Sigmoid colon (tissue), 4 donors: Measurements from ENCODE around the gene KIF1A.

Experiments used
- EP300 ChIP-seq, 4 donors: sonication (generic); formaldehyde crosslinking; IDR thresholded peaks; one replicate each; pipeline ENCODE4 v1.6.1; 2017; ENCODE audit warnings: antibody characterized with exemption in 4 of 4
- POLR2A ChIP-seq, 2 donors: fragments of 450-650 bp; IDR thresholded peaks; one replicate each; pipeline ENCODE4 v1.6.1; 2016; ENCODE audit warnings: antibody characterized with exemption in 2 of 2, mild to moderate bottlenecking in 2 of 2, moderate library complexity in 2 of 2
- POLR2AphosphoS5 ChIP-seq, 4 donors: sonication (generic); formaldehyde crosslinking; IDR thresholded peaks; one replicate each; pipeline ENCODE4 v1.6.1; 2017; ENCODE audit warnings: antibody characterized with exemption in 4 of 4
- TF ChIP-seq, protein P1 (sequence below), 4 experiments: fragments of 450-650 bp in 3 of 4; fragments of 200-600 bp in 1 of 4; IDR thresholded peaks; one replicate each; pipeline ENCODE4 v1.5.1; 2016 to 2019; ENCODE audit warnings: antibody characterized with exemption in 4 of 4, mild to moderate bottlenecking in 3 of 4, moderate library complexity in 2 of 4

DNA sequence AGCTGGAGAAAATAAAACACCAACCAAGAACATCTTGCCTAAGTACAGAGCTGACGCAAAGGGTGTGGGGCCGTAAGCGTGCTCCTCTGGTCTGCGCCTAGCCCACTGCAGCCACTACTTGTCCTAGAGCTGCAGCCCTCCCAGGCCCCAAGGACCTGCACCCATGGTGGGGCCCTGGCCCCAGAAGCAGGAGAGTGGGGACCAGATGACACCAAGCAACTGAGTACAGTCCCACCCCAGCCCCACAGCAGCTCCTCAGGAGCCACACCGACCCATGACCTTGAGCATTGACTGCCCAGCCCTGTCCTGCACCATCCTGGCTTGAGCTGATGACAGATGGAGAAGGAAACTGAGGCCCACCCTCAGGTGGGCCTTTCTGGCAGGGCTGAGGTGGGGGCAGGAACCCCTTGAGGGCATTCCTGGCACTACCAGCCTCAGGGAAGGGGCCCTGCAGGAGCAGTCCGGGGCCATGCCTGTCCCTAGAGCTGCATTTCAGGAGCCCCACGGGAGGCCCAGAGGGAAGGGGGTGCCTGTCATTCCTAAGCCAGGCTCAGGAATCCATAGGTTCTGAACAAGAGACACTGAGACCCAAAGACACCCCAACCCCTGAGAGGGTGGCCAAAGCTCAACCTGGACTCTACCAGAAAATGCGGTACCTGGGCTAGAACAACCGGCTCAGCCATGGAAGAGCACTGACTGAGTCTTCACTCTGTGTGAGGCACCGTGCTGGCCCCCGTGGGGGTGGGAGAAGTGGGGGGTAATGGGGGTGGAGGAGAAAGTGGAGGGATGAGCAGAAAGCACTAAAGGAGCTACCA lies 4.9 kb downstream of the KIF1A start:
- TF ChIP-seq, protein P1, sequence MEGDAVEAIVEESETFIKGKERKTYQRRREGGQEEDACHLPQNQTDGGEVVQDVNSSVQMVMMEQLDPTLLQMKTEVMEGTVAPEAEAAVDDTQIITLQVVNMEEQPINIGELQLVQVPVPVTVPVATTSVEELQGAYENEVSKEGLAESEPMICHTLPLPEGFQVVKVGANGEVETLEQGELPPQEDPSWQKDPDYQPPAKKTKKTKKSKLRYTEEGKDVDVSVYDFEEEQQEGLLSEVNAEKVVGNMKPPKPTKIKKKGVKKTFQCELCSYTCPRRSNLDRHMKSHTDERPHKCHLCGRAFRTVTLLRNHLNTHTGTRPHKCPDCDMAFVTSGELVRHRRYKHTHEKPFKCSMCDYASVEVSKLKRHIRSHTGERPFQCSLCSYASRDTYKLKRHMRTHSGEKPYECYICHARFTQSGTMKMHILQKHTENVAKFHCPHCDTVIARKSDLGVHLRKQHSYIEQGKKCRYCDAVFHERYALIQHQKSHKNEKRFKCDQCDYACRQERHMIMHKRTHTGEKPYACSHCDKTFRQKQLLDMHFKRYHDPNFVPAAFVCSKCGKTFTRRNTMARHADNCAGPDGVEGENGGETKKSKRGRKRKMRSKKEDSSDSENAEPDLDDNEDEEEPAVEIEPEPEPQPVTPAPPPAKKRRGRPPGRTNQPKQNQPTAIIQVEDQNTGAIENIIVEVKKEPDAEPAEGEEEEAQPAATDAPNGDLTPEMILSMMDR (IDR thresholded peaks at IDR 0.05) = no peak
- TF ChIP-seq POLR2A (IDR thresholded peaks at IDR 0.05) (no peak), POLR2AphosphoS5 (IDR thresholded peaks at IDR 0.05) (no peak), EP300 (IDR thresholded peaks at IDR 0.05) (no peak)
